Measurements from ENCODE around the gene ITPR3. TPM values are rescaled to one million over a fixed set of nuclear protein-coding genes. Genes with fewer than 3 reads are reported as not detected.

ITPR3 gene
- total and polyA plus RNA-seq, 7 donors = 7.7 to 75.3 (median 10.2) TPM

- H3K4me1 ChIP-seq = no peaks in the 10 kb centered on the region
- H3K9me3 ChIP-seq = no peaks in the 10 kb centered on the region
- H3K36me3 ChIP-seq = peaks cover 0 to 5% (median 0%) of the 10 kb centered on the region in 4 donors
- H3K4me3 ChIP-seq = no peak overlapping the region
- TF ChIP-seq CTCF (IDR thresholded peaks at IDR 0.05) (no peak), EP300 (IDR thresholded peaks at IDR 0.05) (no peak), POLR2AphosphoS5 (IDR thresholded peaks at IDR 0.05) (no peak), POLR2A (IDR thresholded peaks at IDR 0.05) (no peak)
- no peak overlapping the region for H3K27ac ChIP-seq
- no peak for DNase-seq
- H3K27me3 ChIP-seq = no peaks in the 10 kb centered on the region
- intact Hi-C loops (cut with DNase I) = no loop called here
- WGBS, 2 donors = 96 to 97% methylated on average over 5 of the region's 5 CpGs
These were observed 35.7 kb downstream of the ITPR3 start for GRCh38 chr6:33656844-33657243.

GRCh38 chr6:33658982-33659689 lies 38.0 kb downstream of the ITPR3 start:
- Histone ChIP-seq H3K4me3 (no peak overlapping the region), H3K27ac (no peak overlapping the region), H3K27me3 (no peaks in the 10 kb centered on the region), H3K9me3 (no peaks in the 10 kb centered on the region), H3K36me3 (peaks cover 0 to 5% (median 0%) of the 10 kb centered on the region in 4 donors), H3K4me1 (no peaks in the 10 kb centered on the region)
- 90 to 93% methylated on average over 16 of the region's 16 CpGs for WGBS, 2 donors
- no peak for DNase-seq
- intact Hi-C loops (cut with DNase I) = no loop called here
- no peak for TF ChIP-seq POLR2A (IDR thresholded peaks at IDR 0.05)
- no peak for TF ChIP-seq CTCF (IDR thresholded peaks at IDR 0.05)
- TF ChIP-seq POLR2AphosphoS5 (IDR thresholded peaks at IDR 0.05) = no peak
- TF ChIP-seq EP300 (IDR thresholded peaks at IDR 0.05) = no peak

GRCh38 chr6:33659986-33660385 lies 38.9 kb downstream of the ITPR3 start:
- no peak for TF ChIP-seq CTCF (IDR thresholded peaks at IDR 0.05)
- TF ChIP-seq POLR2A (IDR thresholded peaks at IDR 0.05) = no peak
- TF ChIP-seq POLR2AphosphoS5 (IDR thresholded peaks at IDR 0.05) = no peak
- no peak for TF ChIP-seq EP300 (IDR thresholded peaks at IDR 0.05)
- intact Hi-C loops (cut with DNase I) = no loop called here

GRCh38 chr6:33661106-33661838 lies 40.1 kb downstream of the ITPR3 start:
- no peaks in the 10 kb centered on the region for H3K27me3 ChIP-seq
- no peak overlapping the region for H3K4me3 ChIP-seq
- intact Hi-C loops (cut with DNase I) = no loop called here
- WGBS, 2 donors = 84 to 94% methylated on average over 10 of the region's 10 CpGs
- DNase-seq = no peak
- no peaks in the 10 kb centered on the region for H3K4me1 ChIP-seq
- H3K9me3 ChIP-seq = no peaks in the 10 kb centered on the region
- peaks cover 0 to 5% (median 0%) of the 10 kb centered on the region in 4 donors for H3K36me3 ChIP-seq
- H3K27ac ChIP-seq = no peak overlapping the region
- TF ChIP-seq POLR2A (IDR thresholded peaks at IDR 0.05) = no peak
- TF ChIP-seq POLR2AphosphoS5 (IDR thresholded peaks at IDR 0.05) = no peak
- no peak for TF ChIP-seq CTCF (IDR thresholded peaks at IDR 0.05)
- TF ChIP-seq EP300 (IDR thresholded peaks at IDR 0.05) = no peak

More at GRCh38 chr6:33659986-33660385, 38.9 kb downstream of the ITPR3 start:
- Histone ChIP-seq H3K9me3 (no peaks in the 10 kb centered on the region), H3K27me3 (no peaks in the 10 kb centered on the region), H3K27ac (no peak overlapping the region), H3K36me3 (peaks cover 0 to 5% (median 0%) of the 10 kb centered on the region in 4 donors), H3K4me1 (no peaks in the 10 kb centered on the region), H3K4me3 (no peak overlapping the region)
- WGBS, 2 donors = 88 to 89% methylated on average over 6 of the region's 6 CpGs
- DNase-seq = no peak

All from sigmoid colon (tissue), 7 donors.